ACC112 (cell line): Measurements from ENCODE around the gene CLDN9.
A peak's percentile ranks its signal among the peaks of the same experiment; 100 is the strongest.

Source experiments
- H2AFZ ChIP-seq: fragments of 200-600 bp; sonication (generic); one replicate; pipeline ENCODE4 v1.6.0; 2017; ENCODE audit warnings: antibody characterized with exemption, low read length; ENCODE audit not compliant: unreplicated experiment
- H3K27ac ChIP-seq: fragments of 200-600 bp; sonication (generic); 2 replicates; pipeline ENCODE4 v1.5.1; 2014; ENCODE audit warnings: low read depth, mild to moderate bottlenecking, antibody characterized with exemption, low read length, moderate library complexity
- H3K27me3 ChIP-seq: fragments of 200-600 bp; sonication (generic); 2 replicates; pipeline ENCODE4 v1.6.1; 2014; ENCODE audit warnings: mild to moderate bottlenecking, antibody characterized with exemption, low read length, moderate library complexity, mixed read lengths; ENCODE audit not compliant: insufficient read depth
- H3K36me3 ChIP-seq: fragments of 200-600 bp; sonication (generic); 2 replicates; pipeline ENCODE4 v1.6.1; 2016; ENCODE audit warnings: mild to moderate bottlenecking, antibody characterized with exemption, low read length, moderate library complexity, mixed read lengths; ENCODE audit not compliant: insufficient read depth
- H3K4me1 ChIP-seq: fragments of 200-600 bp; sonication (generic); one replicate; pipeline ENCODE4 v1.6.1; 2016; ENCODE audit warnings: low read length, mixed read lengths; ENCODE audit not compliant: insufficient read depth, unreplicated experiment, control insufficient read depth
- H3K4me3 ChIP-seq: fragments of 200-600 bp; sonication (generic); 2 replicates; pipeline ENCODE4 v1.5.1; 2014; ENCODE audit warnings: mild to moderate bottlenecking, low read depth, low read length
- H3K79me2 ChIP-seq: fragments of 200-600 bp; sonication (generic); one replicate; pipeline ENCODE4 v1.6.0; 2016; ENCODE audit warnings: low read length; ENCODE audit not compliant: control insufficient read depth, unreplicated experiment, insufficient read depth

Gene CLDN9

GRCh38 chr16:3035972-3036725 lies 23.4 kb downstream of the CLDN9 start:
- H3K79me2 ChIP-seq = no peaks in the 10 kb centered on the region
- no peaks in the 10 kb centered on the region for H3K4me1 ChIP-seq
- no peak overlapping the region for H3K4me3 ChIP-seq
- H3K27me3 ChIP-seq = peaks cover 58% of the 10 kb centered on the region
- H3K27ac ChIP-seq = no peak overlapping the region
- H2AFZ ChIP-seq = no peak overlapping the region
- H3K36me3 ChIP-seq = no peaks in the 10 kb centered on the region

GRCh38 chr16:3036726-3037315 lies 24.1 kb downstream of the CLDN9 start, which contains the start of gene BICDL2:
Gene BICDL2 (minus strand): TSS chr16:3036944. CDS start chr16:3035496, 1,448 bp downstream.
- Histone ChIP-seq H3K27ac (no peak within 1 kb of the TSS), H3K79me2 (no peaks in the 10 kb centered on the region), H3K4me1 (no peaks in the 10 kb centered on the region), H2AFZ (no peak within 1 kb of the TSS), H3K36me3 (no peaks in the 10 kb centered on the region), H3K4me3 (no peak within 1 kb of the TSS), H3K27me3 (peaks cover 58% of the 10 kb centered on the region)

GRCh38 chr16:3038256-3038655 lies 25.5 kb downstream of the CLDN9 start:
- Histone ChIP-seq H3K27me3 (peaks cover 50% of the 10 kb centered on the region), H3K79me2 (no peaks in the 10 kb centered on the region), H3K4me1 (no peaks in the 10 kb centered on the region), H3K27ac (no peak overlapping the region), H3K4me3 (no peak overlapping the region), H2AFZ (no peak overlapping the region), H3K36me3 (no peaks in the 10 kb centered on the region)

GRCh38 chr16:3038896-3039295 lies 26.2 kb downstream of the CLDN9 start:
- H3K4me1 ChIP-seq = no peaks in the 10 kb centered on the region
- no peaks in the 10 kb centered on the region for H3K79me2 ChIP-seq
- no peaks in the 10 kb centered on the region for H3K36me3 ChIP-seq
- no peak overlapping the region for H2AFZ ChIP-seq
- peaks cover 44% of the 10 kb centered on the region for H3K27me3 ChIP-seq
- H3K27ac ChIP-seq = no peak overlapping the region
- no peak overlapping the region for H3K4me3 ChIP-seq

- Histone ChIP-seq H3K4me3 (no peak overlapping the region), H3K79me2 (no peaks in the 10 kb centered on the region), H2AFZ (no peak overlapping the region), H3K4me1 (no peaks in the 10 kb centered on the region), H3K27ac (no peak overlapping the region), H3K27me3 (peaks cover 36% of the 10 kb centered on the region), H3K36me3 (no peaks in the 10 kb centered on the region)
Observed at GRCh38 chr16:3042376-3042775, 29.7 kb downstream of the CLDN9 start.

GRCh38 chr16:3044708-3045107 lies 32.0 kb downstream of the CLDN9 start:
- no peaks in the 10 kb centered on the region for H3K4me1 ChIP-seq
- H3K36me3 ChIP-seq = no peaks in the 10 kb centered on the region
- no peak overlapping the region for H2AFZ ChIP-seq
- no peak overlapping the region for H3K4me3 ChIP-seq
- H3K79me2 ChIP-seq = no peaks in the 10 kb centered on the region
- H3K27ac ChIP-seq = no peak overlapping the region
- H3K27me3 ChIP-seq = peaks cover 31% of the 10 kb centered on the region

- Histone ChIP-seq H2AFZ (peak within 1 kb of the TSS; percentile 43), H3K27me3 (peaks cover 31% of the 10 kb centered on the region), H3K4me3 (peak within 1 kb of the TSS; percentile 71), H3K79me2 (no peaks in the 10 kb centered on the region), H3K4me1 (no peaks in the 10 kb centered on the region), H3K27ac (no peak within 1 kb of the TSS), H3K36me3 (no peaks in the 10 kb centered on the region)
Observed at GRCh38 chr16:3045758-3046640, 33.3 kb downstream of the CLDN9 start, which contains the start of gene MMP25. Gene MMP25 (plus strand): TSS chr16:3046561. CDS start chr16:3046918, 357 bp downstream.

GRCh38 chr16:3046641-3047386 lies 34.1 kb downstream of the CLDN9 start:
- no peaks in the 10 kb centered on the region for H3K36me3 ChIP-seq
- no peaks in the 10 kb centered on the region for H3K79me2 ChIP-seq
- peak overlapping the region; percentile 71 for H3K4me3 ChIP-seq
- H3K27me3 ChIP-seq = peaks cover 31% of the 10 kb centered on the region
- no peaks in the 10 kb centered on the region for H3K4me1 ChIP-seq
- no peak overlapping the region for H3K27ac ChIP-seq
- no peak overlapping the region for H2AFZ ChIP-seq

- Histone ChIP-seq H3K36me3 (no peaks in the 10 kb centered on the region), H3K27me3 (peaks cover 31% of the 10 kb centered on the region), H2AFZ (no peak overlapping the region), H3K79me2 (no peaks in the 10 kb centered on the region), H3K27ac (no peak overlapping the region), H3K4me1 (no peaks in the 10 kb centered on the region), H3K4me3 (no peak overlapping the region)
Observed at GRCh38 chr16:3047387-3047720, 34.6 kb downstream of the CLDN9 start.

- no peak overlapping the region for H2AFZ ChIP-seq
- H3K27ac ChIP-seq = no peak overlapping the region
- H3K4me3 ChIP-seq = no peak overlapping the region
- peaks cover 31% of the 10 kb centered on the region for H3K27me3 ChIP-seq
- no peaks in the 10 kb centered on the region for H3K36me3 ChIP-seq
- no peaks in the 10 kb centered on the region for H3K4me1 ChIP-seq
- no peaks in the 10 kb centered on the region for H3K79me2 ChIP-seq
Observed at GRCh38 chr16:3049921-3050481, 37.3 kb downstream of the CLDN9 start.
